Left lung (tissue), 10 donors: ENCODE results near the gene TBC1D23. TPM values are rescaled to one million over a fixed set of nuclear protein-coding genes. Genes with fewer than 3 reads are reported as not detected.

Experiments used
- ATAC-seq: fragments of 200-7000 bp; cut with Tn5 transposase; one replicate; pipeline ENCODE4 v1.9.1; 2020; ENCODE audit warnings: moderate library complexity
- DNase-seq, 4 donors: peaks; one replicate each; pipeline ENCODE4 v3.0.0-alpha.2; 2013 to 2020
- H3K27ac ChIP-seq, 2 donors: fragments of 200-600 bp; sonication (generic) in 1 of 2; one replicate each; pipeline versions ENCODE4 v1.5.0 to v1.8.0; 2020 to 2021
- H3K27me3 ChIP-seq, 2 donors: fragments of 200-600 bp; sonication (generic) in 1 of 2; one replicate each; pipeline versions ENCODE4 v1.5.0 to v1.8.0; 2020 to 2021
- H3K36me3 ChIP-seq, 2 donors: fragments of 200-600 bp; sonication (generic) in 1 of 2; one replicate each; pipeline versions ENCODE4 v1.5.0 to v1.8.0; 2020 to 2021
- H3K4me1 ChIP-seq, 2 donors: fragments of 200-600 bp; one replicate each; pipeline ENCODE4 v1.8.0; 2021
- H3K4me3 ChIP-seq, 2 donors: fragments of 200-600 bp; sonication (generic) in 1 of 2; one replicate each; pipeline versions ENCODE4 v1.5.0 to v1.8.0; 2020 to 2021; ENCODE audit warnings: mild to moderate bottlenecking in 1 of 2
- H3K9me3 ChIP-seq, 2 donors: fragments of 200-600 bp; sonication (generic) in 1 of 2; one replicate each; pipeline versions ENCODE4 v1.5.0 to v1.8.0; 2020 to 2021
- intact Hi-C, 2 donors: fragments of 100-400 bp; cut with DNase I; formaldehyde crosslinking; loops; one replicate each; pipeline versions ENCODE4 v1.11.2 to v1.14.2; 2022
- polyA plus RNA-seq, 6 donors: library from polyadenylated mRNA; unstranded; fragments of 120-200 nt; gene quantifications; one replicate each; pipeline ENCODE4 v1.2.1, GENCODE V29; 2013; ENCODE audit not compliant: insufficient read length in 6 of 6
- total RNA-seq, 2 donors: library from RNA; stranded (reverse); fragmentation: NEBNext Ultra II Directional; extraction: Animal tissue kit (Norgen Biotek cat#: 25700); gene quantifications; one replicate each; pipeline ENCODE4 v1.2.1, GENCODE V29; 2021
- TF ChIP-seq, protein P1 (sequence below), 2 donors: fragments of 200-600 bp; sonication (generic) in 1 of 2; IDR thresholded peaks; one replicate each; pipeline versions ENCODE4 v1.5.0 to v1.8.0; 2021; ENCODE audit warnings: antibody characterized with exemption in 2 of 2
- donor health status: DM: no; HTN: yes; CAD: no.
- donor health status: DM: no; HTN: no; CAD: no.

Gene TBC1D23
- total and polyA plus RNA-seq, 8 donors = 31.6 to 46.3 (median 37.9) TPM

DNA sequence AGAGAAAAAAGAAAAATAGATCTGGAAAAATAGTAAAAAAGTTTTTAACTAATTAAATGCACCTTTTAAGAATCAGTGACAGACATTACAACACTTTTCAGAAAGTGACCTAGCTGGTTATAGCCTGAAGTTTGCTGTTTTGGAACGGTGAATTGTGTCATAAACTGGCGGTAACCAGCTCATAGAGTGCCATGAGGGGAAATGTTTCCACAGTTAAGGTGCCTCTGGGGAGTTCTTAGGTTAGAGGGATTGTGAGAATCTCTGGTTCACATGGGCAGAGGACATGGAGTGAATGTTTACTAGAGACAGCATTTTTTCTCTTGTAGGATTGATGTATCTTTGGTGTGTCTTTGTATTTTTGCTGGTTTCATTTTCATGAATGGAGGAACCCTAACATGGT is 2.8 kb downstream of the TBC1D23 start:
- no peak overlapping the region for H3K4me3 ChIP-seq
- H3K27me3 ChIP-seq = no peaks in the 10 kb centered on the region
- H3K36me3 ChIP-seq = no peaks in the 10 kb centered on the region
- no peak for DNase-seq
- H3K9me3 ChIP-seq = no peaks in the 10 kb centered on the region
- H3K27ac ChIP-seq = no peak overlapping the region
- TF ChIP-seq, protein P1, sequence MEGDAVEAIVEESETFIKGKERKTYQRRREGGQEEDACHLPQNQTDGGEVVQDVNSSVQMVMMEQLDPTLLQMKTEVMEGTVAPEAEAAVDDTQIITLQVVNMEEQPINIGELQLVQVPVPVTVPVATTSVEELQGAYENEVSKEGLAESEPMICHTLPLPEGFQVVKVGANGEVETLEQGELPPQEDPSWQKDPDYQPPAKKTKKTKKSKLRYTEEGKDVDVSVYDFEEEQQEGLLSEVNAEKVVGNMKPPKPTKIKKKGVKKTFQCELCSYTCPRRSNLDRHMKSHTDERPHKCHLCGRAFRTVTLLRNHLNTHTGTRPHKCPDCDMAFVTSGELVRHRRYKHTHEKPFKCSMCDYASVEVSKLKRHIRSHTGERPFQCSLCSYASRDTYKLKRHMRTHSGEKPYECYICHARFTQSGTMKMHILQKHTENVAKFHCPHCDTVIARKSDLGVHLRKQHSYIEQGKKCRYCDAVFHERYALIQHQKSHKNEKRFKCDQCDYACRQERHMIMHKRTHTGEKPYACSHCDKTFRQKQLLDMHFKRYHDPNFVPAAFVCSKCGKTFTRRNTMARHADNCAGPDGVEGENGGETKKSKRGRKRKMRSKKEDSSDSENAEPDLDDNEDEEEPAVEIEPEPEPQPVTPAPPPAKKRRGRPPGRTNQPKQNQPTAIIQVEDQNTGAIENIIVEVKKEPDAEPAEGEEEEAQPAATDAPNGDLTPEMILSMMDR (IDR thresholded peaks at IDR 0.05) = no peak
- ATAC-seq = no peak
- H3K4me1 ChIP-seq = peaks cover 12 to 42% of the 10 kb centered on the region in 2 donors
- intact Hi-C loops = no loop called here

DNA sequence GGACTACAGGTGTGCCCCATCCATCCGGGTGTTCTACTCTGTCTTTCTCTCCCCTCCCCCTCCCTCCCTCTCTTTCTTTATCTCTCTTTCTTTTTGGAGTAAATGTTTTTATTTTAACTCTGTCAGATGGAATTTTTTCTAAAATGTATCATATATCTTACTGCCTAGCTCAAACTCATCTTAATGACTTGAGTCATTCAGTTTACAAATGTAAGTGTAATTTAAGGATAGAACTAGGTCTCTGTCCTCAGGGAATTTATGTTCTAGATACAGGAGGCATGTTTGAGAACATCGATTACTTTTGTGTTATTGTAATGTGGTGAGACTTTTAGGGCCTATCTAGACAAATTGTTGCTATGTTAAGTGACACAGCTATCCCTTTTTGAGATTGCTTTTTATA is 3.5 kb downstream of the TBC1D23 start:
- Histone ChIP-seq H3K4me1 (peaks cover 12 to 48% of the 10 kb centered on the region in 2 donors), H3K9me3 (no peaks in the 10 kb centered on the region), H3K4me3 (no peak overlapping the region), H3K36me3 (no peaks in the 10 kb centered on the region), H3K27ac (no peak overlapping the region), H3K27me3 (no peaks in the 10 kb centered on the region)
- ATAC-seq (no peak), DNase-seq (no peak)
- TF ChIP-seq, protein P1 (IDR thresholded peaks at IDR 0.05) = no peak
- intact Hi-C loops = no loop called here

DNA sequence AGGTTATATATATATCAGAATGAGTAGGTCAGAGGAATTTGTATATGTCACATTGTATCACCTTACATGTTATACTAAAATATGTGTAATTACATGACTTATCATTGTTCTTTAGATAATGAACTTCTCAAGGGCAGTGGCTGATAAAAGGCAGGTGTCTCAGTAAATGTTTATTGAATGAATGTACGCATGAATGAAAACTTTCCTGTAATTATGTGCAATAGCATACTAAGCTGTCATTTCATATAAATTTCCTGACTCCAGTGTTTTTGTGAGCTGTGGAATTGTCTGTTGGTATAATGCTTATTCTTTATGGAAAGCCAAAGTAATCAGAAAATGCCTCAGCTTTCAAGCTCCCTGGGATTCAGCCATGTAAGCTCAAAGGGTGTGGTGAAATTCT is 4.2 kb downstream of the TBC1D23 start:
- Histone ChIP-seq H3K9me3 (no peaks in the 10 kb centered on the region), H3K27me3 (no peaks in the 10 kb centered on the region), H3K27ac (no peak overlapping the region), H3K4me1 (peaks cover 12 to 50% of the 10 kb centered on the region in 2 donors), H3K36me3 (no peaks in the 10 kb centered on the region), H3K4me3 (no peak overlapping the region)
- ATAC-seq = no peak
- intact Hi-C loops = no loop called here
- TF ChIP-seq, protein P1 (IDR thresholded peaks at IDR 0.05) = no peak
- no peak for DNase-seq

DNA sequence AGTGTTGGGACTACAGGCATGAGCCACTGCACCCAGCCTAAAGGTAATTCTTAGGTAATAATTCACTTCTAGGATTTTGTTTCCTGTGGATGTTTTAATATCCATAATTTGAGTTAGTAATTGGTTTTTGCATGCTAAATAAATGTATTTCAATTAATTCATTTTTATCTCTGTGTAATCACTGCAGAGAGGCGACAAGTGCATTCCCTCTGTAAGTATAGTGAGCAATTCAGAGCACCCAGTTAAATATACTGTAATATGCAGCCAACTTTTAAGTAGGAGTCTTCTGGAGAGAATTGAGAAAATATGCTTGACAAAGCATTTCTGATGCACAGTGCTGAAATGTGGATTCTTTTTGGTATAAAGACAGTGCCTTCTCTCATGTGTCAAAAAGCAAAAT is 5.7 kb downstream of the TBC1D23 start:
- no peak overlapping the region for H3K4me3 ChIP-seq
- intact Hi-C loops = no loop called here
- DNase-seq = no peak
- H3K27me3 ChIP-seq = no peaks in the 10 kb centered on the region
- TF ChIP-seq, protein P1 (IDR thresholded peaks at IDR 0.05) = no peak
- H3K36me3 ChIP-seq = no peaks in the 10 kb centered on the region
- peaks cover 12 to 44% of the 10 kb centered on the region in 2 donors for H3K4me1 ChIP-seq
- no peak overlapping the region for H3K27ac ChIP-seq
- no peak for ATAC-seq
- no peaks in the 10 kb centered on the region for H3K9me3 ChIP-seq

DNA sequence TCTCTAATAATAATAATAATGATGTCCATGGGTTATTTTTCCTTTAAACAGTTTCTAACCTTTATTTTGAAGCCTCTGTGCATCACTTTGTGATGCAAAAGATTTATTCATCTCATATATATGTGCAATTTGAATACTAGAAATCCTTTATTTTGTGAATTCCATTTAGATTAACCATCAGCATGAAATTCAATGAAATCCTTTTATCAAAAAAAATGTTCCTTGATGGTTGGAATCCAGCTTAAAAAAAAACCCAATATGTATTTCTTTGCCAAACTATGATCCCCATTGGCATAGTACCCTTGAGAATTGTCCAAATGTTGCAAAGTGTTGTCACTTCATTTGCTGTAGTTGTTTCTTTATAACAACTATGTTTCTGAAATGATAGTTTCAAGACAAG is 7.4 kb downstream of the TBC1D23 start:
- no peaks in the 10 kb centered on the region for H3K36me3 ChIP-seq
- H3K27ac ChIP-seq = no peak overlapping the region
- intact Hi-C loops = no loop called here
- H3K4me3 ChIP-seq = no peak overlapping the region
- ATAC-seq = no peak
- TF ChIP-seq, protein P1 (IDR thresholded peaks at IDR 0.05) = no peak
- H3K27me3 ChIP-seq = no peaks in the 10 kb centered on the region
- no peaks in the 10 kb centered on the region for H3K9me3 ChIP-seq
- H3K4me1 ChIP-seq = peaks cover 4 to 29% of the 10 kb centered on the region in 2 donors
- no peak for DNase-seq
